ENCODE measurements around the gene YPEL2. TPM values are rescaled to one million over a fixed set of nuclear protein-coding genes. Genes with fewer than 3 reads are reported as not detected.

Gene YPEL2
- total and polyA plus RNA-seq, 2 of the 13 experiments (the other 11 are each of a cell fraction or from before 2014, with no cell fraction given) = 8.5 to 21.1 TPM

DNA sequence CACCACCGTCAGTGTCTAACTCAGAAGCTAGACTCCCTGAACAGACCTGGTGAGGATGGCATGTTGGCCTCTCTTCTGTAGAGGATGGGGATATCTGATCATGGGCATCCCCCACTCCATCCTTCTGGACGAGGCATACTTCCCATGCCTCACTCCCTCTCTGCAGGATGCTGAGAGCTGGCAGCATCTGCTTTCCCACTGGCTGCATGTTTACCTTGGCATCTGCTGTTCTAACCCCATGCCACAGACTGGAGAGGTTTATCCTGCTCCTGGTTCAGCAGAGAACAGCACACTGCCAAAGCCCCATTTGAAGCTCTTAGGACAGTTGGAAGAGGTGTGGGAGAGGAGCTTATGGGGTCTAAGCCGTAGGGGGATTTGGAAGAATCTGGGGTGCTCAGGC, 46.0 kb downstream of the YPEL2 start (continued):
- TF ChIP-seq SYNCRIP (IDR thresholded peaks at IDR 0.05; ENCODE audit: insufficient read depth, low read depth, low read length) (no peak), PAF1 (CRISPR knock-in tag; IDR thresholded peaks at IDR 0.05) (no peak), MTERF4 (CRISPR knock-in tag; IDR thresholded peaks at IDR 0.05) (no peak), ARNTL (CRISPR knock-in tag; IDR thresholded peaks at IDR 0.05) (no peak), POLR2A (IDR thresholded peaks at IDR 0.05; ENCODE audit: insufficient read depth in 1 of 2, low read depth in 2 of 2, low read length in 2 of 2) (no peak), ZNF362 (CRISPR knock-in tag; IDR thresholded peaks at IDR 0.05; ENCODE audit: borderline replicate concordance) (no peak)

DNA sequence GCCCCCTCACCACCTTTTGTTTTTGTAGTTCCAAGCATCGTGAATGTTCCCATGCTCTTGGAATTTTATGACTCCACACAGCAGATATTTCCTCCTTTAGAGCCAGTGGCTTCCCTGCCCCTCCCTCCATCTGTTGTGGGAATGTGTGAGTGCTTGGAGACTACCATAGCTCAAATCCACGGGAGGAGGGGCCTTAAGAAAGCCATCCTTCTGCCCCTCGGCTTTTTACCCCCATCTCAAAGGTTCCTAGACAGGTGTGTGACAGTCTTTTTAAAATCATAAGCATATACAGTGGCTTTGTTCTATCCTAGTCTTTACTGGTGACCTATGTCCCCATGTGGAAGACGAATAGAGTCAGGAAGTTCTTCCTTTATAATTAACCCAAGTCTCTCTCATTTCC, 47.2 kb downstream of the YPEL2 start:
- H3K4me3 ChIP-seq (replicated peaks in 1 of 3; ENCODE audit: insufficient read depth in 1 of 3, low read depth in 2 of 3, low read length in 3 of 3) = no peak overlapping the region
- peaks cover 0 to 6% of the 10 kb centered on the region in 2 experiments; a peak in 4 of 5 replicates for H3K36me3 ChIP-seq (replicated peaks in 1 of 2; ENCODE audit: control insufficient read depth in 1 of 2, insufficient read depth in 2 of 2, low read length in 2 of 2)
- in situ Hi-C loops (cut with HindIII; ENCODE audit: extremely low pct_ligation_motif_present, low pct_unique_long_range_greater_than_20kb) = no loop called here
- no TSS peak for BruUV-seq (replicated peaks)
- ATAC-seq (no peak), DNase-seq (ENCODE audit: low spot score) (no peak), FAIRE-seq (no peak)
- no peaks in the 10 kb centered on the region for H3K27me3 ChIP-seq (ENCODE audit: control insufficient read depth in 1 of 2, insufficient read depth in 2 of 2, low read length in 2 of 2)
- H3K9ac ChIP-seq (ENCODE audit: insufficient read depth, low read depth, low read length) = no peak overlapping the region
- H3K79me2 ChIP-seq (ENCODE audit: insufficient read depth, low read length) = no peaks in the 10 kb centered on the region
- H3K4me2 ChIP-seq (ENCODE audit: low read depth, low read length) = no peak overlapping the region
- no peaks in the 10 kb centered on the region for H3K9me3 ChIP-seq (ENCODE audit: low read length)
- intact Hi-C loops (cut with micrococcal nuclease; ENCODE audit: unreplicated experiment) = no loop called here
- H3K27ac ChIP-seq (ENCODE audit: extremely low read length, insufficient read depth, low read length) = no peak overlapping the region
- no peaks in the 10 kb centered on the region for H4K20me1 ChIP-seq (ENCODE audit: insufficient read depth, low read length)
- ChIA-PET CTCF (ENCODE audit: low intra/inter-chr PET ratio, low total read pairs) (no interaction called here), POLR2A (no interaction called here)
- 66% methylated on average over 4 of the region's 4 CpGs for WGBS (ENCODE audit: low lambda C conversion rate)
- H2AFZ ChIP-seq (ENCODE audit: low read length) = no peak overlapping the region
- H3K4me1 ChIP-seq (ENCODE audit: insufficient read depth, low read length) = peaks cover 33% of the 10 kb centered on the region
- TF ChIP-seq SRF (IDR thresholded peaks at IDR 0.05; ENCODE audit: low read depth, low read length) (no peak), ZKSCAN1 (IDR thresholded peaks at IDR 0.05; ENCODE audit: low read length) (no peak), PCBP2 (optimal IDR thresholded peaks at IDR 0.05; ENCODE audit: low read depth, low read length, poor library complexity, severe bottlenecking) (no peak), RAD51 (IDR thresholded peaks at IDR 0.05; ENCODE audit: borderline replicate concordance) (no peak), ZNF251 (CRISPR knock-in tag; IDR thresholded peaks at IDR 0.05) (no peak), MAFG (CRISPR knock-in tag; IDR thresholded peaks at IDR 0.05) (no peak)
